PC-9 (cell line): ENCODE data around the gene INPP5A. TPM values are rescaled to one million over a fixed set of nuclear protein-coding genes. Genes with fewer than 3 reads are reported as not detected.

Source experiments
- BruUV-seq: library from RNA; stranded (reverse); fragments of 400-500 nt; replicated peaks from 2 replicates; lab custom pipeline; 2021; lab: Mats Ljungman, UMichigan
- CTCF ChIA-PET: fragments of 300-600 bp; sonication (Branson Sonifier 250); formaldehyde crosslinking; loops from one replicate; lab custom pipeline; 2022; ENCODE audit warnings: antibody characterized with exemption; lab: Charles Lee
- POLR2A ChIA-PET: fragments of 300-600 bp; sonication (Branson Sonifier 250); formaldehyde crosslinking; loops from one replicate; lab custom pipeline; 2022; ENCODE audit warnings: antibody characterized with exemption; ENCODE audit not compliant: unreplicated experiment; lab: Charles Lee
- DNase-seq, 2 experiments: peaks; one replicate each; pipeline versions ENCODE4 v3.0.0 to v3.0.0-alpha.2; 2015 to 2022; ENCODE audit warnings: mixed read lengths in 1 of 2
- H2AFZ ChIP-seq: fragments of 200-600 bp; sonication (generic); 2 replicates; pipeline ENCODE4 v1.8.1; 2017; ENCODE audit warnings: antibody characterized with exemption
- H3F3A ChIP-seq: fragments of 200-600 bp; sonication (generic); 2 replicates; pipeline ENCODE4 v1.8.1; 2017; ENCODE audit warnings: antibody characterized with exemption, mild to moderate bottlenecking, low read depth; ENCODE audit not compliant: insufficient read depth
- H3K27ac ChIP-seq: fragments of 200-600 bp; sonication (generic); 2 replicates; pipeline ENCODE4 v1.6.1; 2016; ENCODE audit warnings: mixed run types
- H3K27me3 ChIP-seq: fragments of 200-600 bp; sonication (generic); 2 replicates; pipeline ENCODE4 v1.6.1; 2016; ENCODE audit warnings: low read depth, mixed run types; ENCODE audit not compliant: insufficient read depth
- H3K36me3 ChIP-seq: fragments of 200-600 bp; sonication (generic); 2 replicates; pipeline ENCODE4 v1.6.1; 2016; ENCODE audit warnings: low read depth, mixed run types
- H3K4me1 ChIP-seq: fragments of 200-600 bp; sonication (generic); replicated peaks from 2 replicates; pipeline ENCODE4 v1.6.1; 2016; ENCODE audit warnings: mixed run types; ENCODE audit not compliant: insufficient read depth
- H3K4me2 ChIP-seq: fragments of 200-600 bp; sonication (generic); 2 replicates; pipeline ENCODE4 v1.6.1; 2017; ENCODE audit warnings: mixed run types
- H3K4me3 ChIP-seq: fragments of 200-600 bp; sonication (generic); 2 replicates; pipeline ENCODE4 v1.6.1; 2016; ENCODE audit warnings: mixed run types
- H3K79me2 ChIP-seq: fragments of 200-600 bp; sonication (generic); 2 replicates; pipeline ENCODE4 v1.6.1; 2017; ENCODE audit warnings: low read depth, mixed run types
- H3K9me2 ChIP-seq: fragments of 200-600 bp; sonication (generic); 2 replicates; pipeline ENCODE4 v1.8.1; 2017; ENCODE audit warnings: mild to moderate bottlenecking; ENCODE audit not compliant: insufficient read depth
- H3K9me3 ChIP-seq: fragments of 200-600 bp; sonication (generic); 2 replicates; pipeline ENCODE4 v1.8.1; 2016; ENCODE audit warnings: low read depth; ENCODE audit not compliant: insufficient read depth
- H4K20me1 ChIP-seq: fragments of 200-600 bp; sonication (generic); 2 replicates; pipeline ENCODE4 v1.8.1; 2017; ENCODE audit not compliant: insufficient read depth
- EZH2 ChIP-seq: fragments of 200-600 bp; sonication (generic); IDR thresholded peaks from 2 replicates; pipeline ENCODE4 v1.8.0; 2017; ENCODE audit warnings: antibody characterized with exemption, low read depth
- intact Hi-C: fragments of 100-400 bp; cut with micrococcal nuclease; formaldehyde crosslinking; loops from one replicate; pipeline ENCODE4 v1.10.0; 2022; ENCODE audit not compliant: unreplicated experiment
- total RNA-seq: library from RNA; stranded (reverse); gene quantifications from 2 replicates; pipeline ENCODE4 v1.2.3, GENCODE V29; 2021
- TF ChIP-seq, protein P1 (sequence below): fragments of 200-600 bp; sonication (generic); conservative IDR thresholded peaks from 2 replicates; pipeline ENCODE4 v1.6.1; 2017; ENCODE audit warnings: mixed run types, antibody characterized with exemption, mild to moderate bottlenecking, moderate library complexity

Gene INPP5A
- total RNA-seq, 1 experiment from 2014 or later = 18.4 TPM

GRCh38 chr10:132660385-132660784 is 122.8 kb downstream of the INPP5A start:
- Histone ChIP-seq H3F3A (no peaks in the 10 kb centered on the region), H3K4me2 (no peak overlapping the region), H3K36me3 (no peaks in the 10 kb centered on the region), H2AFZ (no peak overlapping the region), H3K9me3 (no peaks in the 10 kb centered on the region), H3K79me2 (no peaks in the 10 kb centered on the region), H3K4me1 (no peaks in the 10 kb centered on the region), H4K20me1 (no peaks in the 10 kb centered on the region), H3K27ac (no peak overlapping the region), H3K9me2 (no peaks in the 10 kb centered on the region), H3K27me3 (no peaks in the 10 kb centered on the region), H3K4me3 (no peak overlapping the region)
- POLR2A ChIA-PET = no interaction called here
- TF ChIP-seq, protein P1, sequence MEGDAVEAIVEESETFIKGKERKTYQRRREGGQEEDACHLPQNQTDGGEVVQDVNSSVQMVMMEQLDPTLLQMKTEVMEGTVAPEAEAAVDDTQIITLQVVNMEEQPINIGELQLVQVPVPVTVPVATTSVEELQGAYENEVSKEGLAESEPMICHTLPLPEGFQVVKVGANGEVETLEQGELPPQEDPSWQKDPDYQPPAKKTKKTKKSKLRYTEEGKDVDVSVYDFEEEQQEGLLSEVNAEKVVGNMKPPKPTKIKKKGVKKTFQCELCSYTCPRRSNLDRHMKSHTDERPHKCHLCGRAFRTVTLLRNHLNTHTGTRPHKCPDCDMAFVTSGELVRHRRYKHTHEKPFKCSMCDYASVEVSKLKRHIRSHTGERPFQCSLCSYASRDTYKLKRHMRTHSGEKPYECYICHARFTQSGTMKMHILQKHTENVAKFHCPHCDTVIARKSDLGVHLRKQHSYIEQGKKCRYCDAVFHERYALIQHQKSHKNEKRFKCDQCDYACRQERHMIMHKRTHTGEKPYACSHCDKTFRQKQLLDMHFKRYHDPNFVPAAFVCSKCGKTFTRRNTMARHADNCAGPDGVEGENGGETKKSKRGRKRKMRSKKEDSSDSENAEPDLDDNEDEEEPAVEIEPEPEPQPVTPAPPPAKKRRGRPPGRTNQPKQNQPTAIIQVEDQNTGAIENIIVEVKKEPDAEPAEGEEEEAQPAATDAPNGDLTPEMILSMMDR = no peak
- TF ChIP-seq EZH2 = no peak
- no TSS peak for BruUV-seq
- intact Hi-C loops = no loop called here
- CTCF ChIA-PET = no interaction called here
- no peak for DNase-seq

GRCh38 chr10:132662186-132662920 is 124.8 kb downstream of the INPP5A start:
- no TSS peak for BruUV-seq
- no peaks in the 10 kb centered on the region for H4K20me1 ChIP-seq
- CTCF ChIA-PET = no interaction called here
- no peak overlapping the region for H3K4me2 ChIP-seq
- DNase-seq = no peak
- H2AFZ ChIP-seq = no peak overlapping the region
- no peaks in the 10 kb centered on the region for H3K79me2 ChIP-seq
- POLR2A ChIA-PET = no interaction called here
- no peaks in the 10 kb centered on the region for H3K36me3 ChIP-seq
- no peak overlapping the region for H3K4me3 ChIP-seq
- H3K27me3 ChIP-seq = no peaks in the 10 kb centered on the region
- TF ChIP-seq, protein P1 = no peak
- no peak for TF ChIP-seq EZH2
- H3K4me1 ChIP-seq = peaks cover 13% of the 10 kb centered on the region
- H3K27ac ChIP-seq = no peak overlapping the region
- intact Hi-C loops = no loop called here
- H3K9me2 ChIP-seq = no peaks in the 10 kb centered on the region
- no peaks in the 10 kb centered on the region for H3K9me3 ChIP-seq
- H3F3A ChIP-seq = no peaks in the 10 kb centered on the region

DNA sequence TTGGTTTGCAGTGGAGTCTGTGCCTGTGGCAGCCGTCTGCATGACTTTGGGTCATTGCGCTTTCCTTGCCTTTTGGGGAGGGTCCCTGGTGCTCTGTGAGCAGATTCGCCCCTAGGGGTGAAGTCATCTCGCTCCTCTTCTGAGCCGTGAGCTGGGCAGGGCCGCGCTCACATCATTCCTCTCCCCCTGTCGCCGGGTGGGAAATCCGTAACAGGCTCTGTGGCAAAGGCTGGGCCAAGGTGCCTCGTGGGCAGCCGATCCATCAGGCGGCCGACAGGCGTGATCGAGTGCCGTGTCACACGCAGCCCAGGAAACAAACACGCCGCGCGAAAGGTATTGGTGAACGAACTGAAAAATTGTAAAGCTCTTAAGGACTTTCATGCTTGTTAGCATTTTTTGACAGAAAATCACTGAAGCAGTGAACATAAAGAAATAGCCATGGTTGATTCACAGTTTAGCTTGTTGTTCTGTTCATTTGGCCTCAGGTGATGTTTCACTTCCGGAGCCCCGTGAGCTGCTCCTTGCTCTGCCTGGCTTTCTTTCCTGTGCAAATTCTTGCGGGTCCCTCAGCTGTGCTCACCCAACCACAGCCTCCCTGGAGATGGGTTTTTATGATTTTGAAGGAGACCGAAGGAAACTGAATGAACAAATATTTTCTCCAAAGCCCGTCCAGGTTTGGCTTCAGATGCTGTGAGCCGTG is 126.2 kb downstream of the INPP5A start:
- Histone ChIP-seq H2AFZ (no peak overlapping the region), H3K36me3 (no peaks in the 10 kb centered on the region), H3K27ac (no peak overlapping the region), H3K4me1 (peaks cover 15% of the 10 kb centered on the region), H4K20me1 (no peaks in the 10 kb centered on the region), H3K4me2 (no peak overlapping the region), H3K9me2 (no peaks in the 10 kb centered on the region), H3K79me2 (no peaks in the 10 kb centered on the region), H3K9me3 (no peaks in the 10 kb centered on the region), H3K27me3 (no peaks in the 10 kb centered on the region), H3K4me3 (no peak overlapping the region), H3F3A (no peaks in the 10 kb centered on the region)
- no peak for TF ChIP-seq EZH2
- ChIA-PET POLR2A (no interaction called here), CTCF (no interaction called here)
- no TSS peak for BruUV-seq
- intact Hi-C loops = no loop called here
- no peak for DNase-seq
